Renal pelvis (tissue), 12 donors: ENCODE data around the gene AICDA. TPM values are rescaled to one million over a fixed set of nuclear protein-coding genes. Genes with fewer than 3 reads are reported as not detected.
"Not testable (repeated sequence)": the region's sequence is repeated elsewhere in the genome, so short reads cannot be mapped to it uniquely, and the experiment has no call there.

Experiments used
- DNase-seq: peaks from one replicate; pipeline ENCODE4 v3.0.0-alpha.2; 2013
- long read RNA-seq, 16 experiments: transcript quantifications; one replicate each; lab custom pipeline, GENCODE V29; 2026
- polyA plus RNA-seq, 3 donors: library from polyadenylated mRNA; unstranded; fragments of 120-200 nt; gene quantifications; one replicate each; pipeline ENCODE4 v1.2.1, GENCODE V29; 2013; ENCODE audit not compliant: insufficient read length in 3 of 3

Gene AICDA
- under 1 TPM; 0.34 to 0.71 (median 0.65) TPM for polyA plus RNA-seq
- long read RNA-seq, donor 1: 0 reads
- long read RNA-seq, donor 2: 0 reads
- long read RNA-seq, donor 3: 0 reads
- long read RNA-seq, donor 4: 0 reads
- long read RNA-seq, donor 5: 0 reads
- long read RNA-seq, donor 6: 0 reads
- long read RNA-seq, donor 7: 0 reads
- long read RNA-seq, donor 8: 0 reads
- long read RNA-seq, donor 9: 0 reads
- long read RNA-seq, donor 10: 0 reads
- long read RNA-seq, donor 11: 0 reads
- long read RNA-seq, donor 12: 0 reads
- long read RNA-seq, donor 13: 0 reads
- long read RNA-seq, donor 14: 0 reads
- long read RNA-seq, donor 15: 0 reads
- long read RNA-seq, donor 16: 0 reads

DNA sequence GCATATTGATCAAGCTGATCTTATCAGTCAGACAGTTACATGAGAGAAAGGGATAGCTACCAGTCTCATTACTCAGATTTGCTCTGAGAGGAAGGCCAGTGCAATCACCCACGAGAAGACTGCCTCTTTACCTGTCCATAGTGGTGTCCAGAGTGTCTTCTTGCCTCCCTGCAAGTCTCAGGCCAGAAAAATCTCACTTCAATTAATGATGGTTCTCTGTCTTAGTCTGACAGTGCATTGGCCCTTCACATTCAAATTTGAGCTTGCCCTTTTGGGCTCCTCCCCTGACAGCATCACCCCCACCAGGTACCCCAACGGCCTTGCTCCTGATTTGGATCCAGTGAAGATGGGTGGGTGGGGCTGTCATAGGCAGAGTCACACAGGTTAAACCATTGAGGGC lies at the start of gene AICDA:
TSS of gene AICDA (minus strand) at position 231 of the 400 bp plus-strand sequence. CDS start at position 139, 92 bp downstream.
- DNase-seq: no peak

GRCh38 chr12:8661751-8662150 lies 49.1 kb upstream of the AICDA start:
- no peak for DNase-seq

DNA sequence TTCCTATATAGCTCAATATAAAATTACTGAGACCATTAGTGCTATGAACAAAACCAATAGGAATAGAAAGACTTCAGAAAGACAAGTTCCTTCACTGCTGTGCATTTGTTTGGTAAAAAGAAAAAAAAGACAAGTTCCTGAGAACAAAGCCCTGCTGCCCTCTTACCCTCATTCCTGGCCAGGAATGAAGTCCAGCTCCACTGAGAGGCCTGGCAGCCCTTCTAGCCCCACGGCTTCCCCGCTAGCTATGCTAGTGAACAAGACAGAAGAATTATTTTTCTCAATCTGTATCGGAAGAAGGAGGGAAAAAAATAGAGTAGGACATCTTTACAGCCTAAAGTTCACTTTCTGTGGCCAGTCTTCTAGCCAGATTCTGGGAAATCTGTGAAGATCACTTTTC lies 48.4 kb upstream of the AICDA start:
- DNase-seq: no peak

DNA sequence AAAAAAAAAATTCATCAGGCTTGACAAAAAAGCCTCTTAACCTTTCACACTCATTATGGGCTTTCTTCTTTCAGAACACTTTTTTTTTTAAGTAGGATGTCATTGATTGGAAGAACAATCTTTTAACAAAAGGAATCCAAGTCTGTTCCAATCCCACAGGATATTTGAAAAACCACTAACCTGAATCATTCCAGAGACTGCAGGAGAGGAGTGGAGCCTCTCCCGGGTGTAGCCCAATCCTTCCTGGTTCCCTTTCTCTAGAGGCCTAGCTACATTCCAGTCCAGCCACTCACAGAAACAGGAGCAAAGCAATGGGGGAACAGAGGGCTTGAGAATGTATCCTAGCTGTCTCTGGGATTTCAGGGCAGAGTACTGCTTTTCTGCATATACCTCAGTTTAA lies 45.7 kb upstream of the AICDA start:
- DNase-seq: no peak

DNA sequence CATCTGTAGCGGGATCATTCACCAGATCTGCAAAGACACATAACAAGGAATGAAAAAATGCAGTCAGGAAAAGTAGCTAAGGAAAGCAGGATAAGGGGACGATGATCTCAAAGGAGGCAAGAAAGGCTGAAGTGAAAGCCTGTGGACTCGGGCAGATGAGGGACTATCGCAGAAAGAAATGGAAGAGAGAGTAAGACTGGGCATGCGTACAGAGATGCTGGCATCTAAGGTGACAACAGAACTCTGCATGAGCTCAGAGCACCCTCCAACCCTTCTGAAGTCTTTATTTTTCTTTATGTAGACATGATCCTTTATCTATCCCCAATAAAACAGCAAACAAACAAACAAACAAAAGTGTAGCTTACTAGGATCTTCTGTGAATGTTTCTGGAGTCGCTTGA lies 42.8 kb upstream of the AICDA start:
- DNase-seq: no peak

DNA sequence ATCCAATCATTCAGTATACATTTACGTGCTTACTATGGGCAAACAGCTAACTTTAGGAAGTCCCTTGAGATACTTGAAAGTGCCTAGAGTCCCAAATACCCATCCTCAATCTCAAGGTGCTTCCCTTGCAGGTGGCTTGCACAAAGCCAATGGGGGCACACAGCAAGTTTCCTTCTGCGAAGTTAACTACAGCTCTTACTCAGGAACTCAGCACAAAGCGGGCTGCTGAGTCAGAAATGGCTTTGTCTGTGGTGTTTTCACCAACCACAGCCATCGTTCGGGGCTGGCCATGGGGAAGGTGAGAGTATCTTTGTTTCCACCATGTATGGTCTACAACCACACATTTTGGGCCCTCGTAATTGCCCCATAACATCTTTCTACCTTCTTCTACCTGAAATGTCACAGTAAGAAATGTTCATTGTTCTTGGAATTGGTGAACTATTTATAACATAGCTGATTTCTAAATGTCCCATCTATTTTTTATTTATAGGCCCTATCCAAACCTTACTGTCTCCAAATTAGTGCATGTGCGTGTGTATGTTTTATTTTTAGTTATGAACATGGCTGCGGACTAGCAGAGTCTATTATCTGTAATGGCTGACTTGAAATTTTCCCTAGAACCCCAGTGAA lies 36.0 kb upstream of the AICDA start:
- DNase-seq: no peak

DNA sequence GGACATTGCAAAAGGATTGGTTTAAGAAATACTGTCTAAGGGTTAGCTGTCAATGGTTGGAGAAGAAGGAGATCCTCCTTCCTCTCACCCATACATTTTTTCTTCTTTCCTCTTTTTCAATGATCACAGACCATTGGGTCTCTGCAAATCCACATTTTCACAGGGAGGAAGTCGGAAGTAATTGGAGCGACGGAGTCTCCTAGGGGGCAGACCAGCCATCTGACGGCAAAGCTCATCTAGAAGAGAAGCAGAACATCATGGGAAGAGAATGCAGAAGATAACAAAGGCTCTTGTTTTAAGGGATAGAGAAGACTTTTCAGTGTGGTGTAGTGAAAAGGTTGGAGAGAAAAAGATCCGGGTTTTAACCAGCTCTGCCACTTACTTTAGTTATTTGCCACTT lies 35.3 kb upstream of the AICDA start:
- no peak for DNase-seq

- DNase-seq: no peak
Observed at GRCh38 chr12:8644345-8645248, 31.9 kb upstream of the AICDA start.

DNA sequence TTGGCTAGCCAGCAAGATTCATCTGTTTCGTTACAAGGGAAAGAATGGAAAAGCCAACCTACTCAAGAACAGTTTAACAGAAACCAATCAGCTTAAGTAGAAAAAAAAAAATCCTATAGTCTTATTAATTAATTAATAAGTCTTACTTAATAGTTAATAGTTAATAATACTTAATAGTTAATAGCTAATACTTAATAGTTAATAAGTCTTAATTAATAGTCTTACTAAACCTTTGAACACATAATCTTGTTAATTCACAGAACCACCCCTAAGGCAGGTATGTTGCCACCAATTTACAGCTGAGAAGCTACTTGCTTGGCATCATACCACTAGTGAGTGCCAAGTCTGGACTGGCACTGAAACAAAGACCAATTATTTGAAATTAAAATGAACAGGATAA lies 30.1 kb upstream of the AICDA start:
- no peak for DNase-seq

GRCh38 chr12:8639936-8640335 lies 27.3 kb upstream of the AICDA start:
- no peak for DNase-seq

DNA sequence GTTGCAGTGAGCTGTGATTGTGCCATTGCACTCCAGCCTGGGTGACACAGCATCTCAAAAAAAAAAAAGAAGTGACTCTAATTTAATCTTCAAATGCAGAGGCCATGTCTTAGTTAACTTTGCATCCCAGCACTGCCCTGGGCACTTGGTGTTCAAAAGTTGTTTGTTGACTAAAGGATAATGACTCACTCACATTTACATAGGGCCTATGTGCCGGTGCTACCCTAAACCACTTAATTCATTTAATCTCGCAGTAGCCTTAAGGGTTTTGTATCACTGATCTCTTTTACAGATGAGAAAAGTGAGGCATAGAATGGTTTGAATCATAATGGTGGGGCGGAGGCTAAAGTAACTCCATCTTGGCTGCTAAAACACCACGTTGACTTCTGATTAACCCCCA lies 26.3 kb upstream of the AICDA start:
- DNase-seq: no peak

- DNase-seq: no peak
Observed at GRCh38 chr12:8637666-8638065, 25.0 kb upstream of the AICDA start.

- no peak for DNase-seq
Observed at GRCh38 chr12:8637244-8637643, 24.6 kb upstream of the AICDA start.

DNA sequence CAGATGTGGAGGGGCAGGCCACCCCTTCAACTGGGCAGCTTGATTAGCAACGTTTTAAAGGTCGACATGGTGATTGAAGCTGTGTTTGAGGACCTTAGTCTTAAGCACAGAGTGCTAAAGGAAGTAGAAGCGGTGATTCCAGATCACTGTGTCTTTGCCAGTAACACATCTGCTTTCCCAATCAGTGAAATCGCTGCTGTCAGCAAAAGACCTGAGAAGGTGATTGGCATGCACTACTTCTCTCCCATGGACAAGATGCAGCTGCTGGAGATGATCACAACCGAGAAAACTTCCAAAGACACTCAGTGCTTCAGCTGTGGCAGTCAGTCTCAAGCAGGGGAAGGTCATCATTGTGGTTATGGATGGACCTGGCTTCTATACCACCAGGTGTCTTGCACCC lies 23.9 kb upstream of the AICDA start:
- no peak for DNase-seq

- not testable (repeated sequence) for DNase-seq
Observed at GRCh38 chr12:8636007-8636346, 23.3 kb upstream of the AICDA start.

- not testable (repeated sequence) for DNase-seq
Observed at GRCh38 chr12:8635342-8636006, 22.8 kb upstream of the AICDA start.

GRCh38 chr12:8630131-8630530 lies 17.5 kb upstream of the AICDA start:
- DNase-seq: no peak

GRCh38 chr12:8629486-8630033 lies 16.9 kb upstream of the AICDA start:
- no peak for DNase-seq

GRCh38 chr12:8628731-8629130 lies 16.1 kb upstream of the AICDA start:
- no peak for DNase-seq

DNA sequence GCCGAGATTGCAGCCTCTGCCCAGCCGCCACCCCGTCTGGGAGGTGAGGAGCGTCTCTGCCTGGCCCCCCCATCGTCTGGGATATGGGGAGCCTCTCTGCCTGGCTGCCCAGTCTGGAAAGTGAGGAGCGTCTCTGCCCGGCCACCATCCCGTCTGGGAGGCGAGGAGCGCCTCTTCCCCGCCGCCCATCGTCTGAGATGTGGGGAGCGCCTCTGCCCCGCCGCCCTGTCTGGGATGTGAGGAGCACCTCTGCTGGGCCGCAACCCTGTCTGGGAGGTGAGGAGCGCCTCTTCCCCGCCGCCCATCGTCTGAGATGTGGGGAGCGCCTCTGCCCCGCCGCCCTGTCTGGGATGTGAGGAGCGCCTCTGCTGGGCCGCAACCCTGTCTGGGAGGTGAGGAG lies 12.1 kb upstream of the AICDA start:
- DNase-seq: not testable (repeated sequence)

DNA sequence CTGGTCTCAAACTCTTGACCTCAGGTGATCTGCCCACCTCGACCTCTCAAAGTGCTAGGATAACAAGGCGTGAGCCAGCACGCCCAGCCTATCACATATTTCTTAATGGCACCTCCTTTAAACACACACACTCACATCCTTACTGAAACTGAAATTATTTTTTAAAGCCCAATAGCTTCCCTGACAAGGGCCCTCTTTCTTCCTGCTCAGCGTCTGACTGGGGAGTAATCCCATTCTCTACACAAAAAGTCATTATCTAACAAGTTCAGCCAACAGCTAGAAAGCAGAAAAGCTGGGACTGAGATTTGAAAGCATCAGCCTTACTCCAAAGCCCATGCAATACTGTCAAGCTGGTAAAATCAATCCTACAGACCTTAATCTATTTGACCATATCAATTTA lies 10.0 kb upstream of the AICDA start:
- no peak for DNase-seq

- no peak for DNase-seq
Observed at GRCh38 chr12:8615206-8615605, 2.5 kb upstream of the AICDA start.
